Fibroblast of pulmonary artery (primary cell): Measurements from ENCODE around the gene TPST2.

Experiments
- DNase-seq: peaks from one replicate; pipeline ENCODE4 v3.0.0-alpha.2; 2010; ENCODE audit warnings: low read depth
- H3K4me3 ChIP-seq: replicated peaks from 2 replicates; pipeline ENCODE4 v1.5.1; 2011; ENCODE audit warnings: low read depth, mild to moderate bottlenecking, control low read depth, low read length, moderate library complexity
- CTCF ChIP-seq: IDR thresholded peaks from 2 replicates; pipeline ENCODE4 v1.5.1; 2011; ENCODE audit warnings: mild to moderate bottlenecking, control low read depth, low read length, inconsistent platforms; ENCODE audit errors: missing control alignments

Gene TPST2

GRCh38 chr22:26588729-26589366 is 1.1 kb downstream of the TPST2 start:
- H3K4me3 ChIP-seq = peak overlapping the region; percentile 78
- DNase-seq = no peak
- TF ChIP-seq CTCF = no peak

GRCh38 chr22:26587991-26588613 is 1.8 kb downstream of the TPST2 start:
- DNase-seq = peak; percentile 24

GRCh38 chr22:26586556-26587325 is 3.2 kb downstream of the TPST2 start:
- no peak for TF ChIP-seq CTCF
- H3K4me3 ChIP-seq = no peak overlapping the region
- no peak for DNase-seq

More at GRCh38 chr22:26587991-26588613, 1.8 kb downstream of the TPST2 start:
- H3K4me3 ChIP-seq = peak overlapping the region; percentile 78
- no peak for TF ChIP-seq CTCF

GRCh38 chr22:26585104-26585790 is 4.7 kb downstream of the TPST2 start:
- peak; percentile 20 for TF ChIP-seq CTCF
- no peak overlapping the region for H3K4me3 ChIP-seq
- peak; percentile 78 for DNase-seq

- DNase-seq = no peak
- no peak overlapping the region for H3K4me3 ChIP-seq
- no peak for TF ChIP-seq CTCF
Observed at GRCh38 chr22:26584010-26584409, 5.9 kb downstream of the TPST2 start.

- no peak for TF ChIP-seq CTCF
- H3K4me3 ChIP-seq = no peak overlapping the region
- no peak for DNase-seq
Observed at GRCh38 chr22:26581633-26582168, 8.2 kb downstream of the TPST2 start.
